NCI-H146 (cell line): ENCODE measurements around the gene LSM8.
"Not testable (repeated sequence)": the region's sequence is repeated elsewhere in the genome, so short reads cannot be mapped to it uniquely, and the experiment has no call there.

ENCODE experiments used
- DNase-seq: peaks from one replicate; lab custom pipeline; 2025; lab: John Stamatoyannopoulos, UW

The LSM8 gene

DNA sequence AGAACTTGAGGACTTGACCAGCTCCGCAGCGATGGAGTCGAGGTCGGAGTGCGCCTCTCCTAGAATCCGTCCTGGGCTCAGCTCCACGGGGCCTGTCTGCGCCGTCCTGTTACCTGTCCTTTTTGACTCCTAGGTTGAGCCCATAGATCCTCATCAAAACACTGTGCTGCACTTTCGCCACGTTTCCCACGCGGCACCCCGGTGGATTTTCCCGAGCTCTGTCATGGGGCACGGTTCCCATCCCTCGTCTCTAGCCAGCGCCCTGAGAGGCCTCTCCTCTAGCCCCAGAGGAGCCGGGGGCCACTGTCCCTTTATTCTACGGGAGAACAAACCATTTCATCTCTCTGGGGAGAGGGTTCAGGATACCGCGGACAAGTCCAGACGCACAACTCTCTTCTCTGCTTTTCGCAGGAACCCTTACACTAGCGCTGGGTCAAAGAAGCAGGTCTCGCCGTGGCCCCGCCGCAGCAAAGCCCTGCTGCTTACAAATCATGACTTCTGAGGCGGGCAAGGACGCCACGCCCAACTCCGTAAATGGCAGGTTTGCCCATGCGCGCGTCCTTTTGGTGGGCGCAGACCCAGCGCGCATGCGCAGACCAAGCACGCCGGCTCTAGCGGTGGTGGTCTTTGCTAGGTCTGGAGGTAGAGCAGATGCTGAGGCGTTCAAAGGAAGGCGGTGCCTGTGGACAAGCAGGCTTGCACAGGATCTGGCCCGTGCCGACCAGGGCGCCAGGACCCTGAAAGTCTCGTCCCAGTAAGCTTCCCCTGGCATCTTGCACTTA, 30.3 kb downstream of the LSM8 start:
- peak; percentile 93 for DNase-seq

- DNase-seq: no peak
Measured at GRCh38 chr7:118214833-118215182, 30.8 kb downstream of the LSM8 start.

DNA sequence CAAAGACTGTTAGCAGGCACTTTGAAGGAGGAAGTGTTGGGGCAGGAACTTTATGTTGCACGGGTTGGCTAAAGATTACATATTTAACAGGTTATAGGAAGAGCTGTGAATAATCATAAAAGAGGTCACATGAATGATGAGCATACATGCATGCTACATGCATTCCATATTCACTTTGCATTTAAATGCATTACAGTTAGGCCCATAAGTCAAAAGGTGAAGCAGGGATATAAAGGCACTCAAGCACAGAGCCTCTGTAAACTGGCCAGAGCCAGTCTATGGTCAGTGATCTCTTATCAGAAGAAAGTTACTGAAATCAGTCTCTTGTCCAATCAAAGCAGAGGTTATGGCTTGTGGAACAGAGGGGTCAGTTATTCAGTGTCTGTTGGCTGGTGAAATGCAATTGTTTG, 33.3 kb downstream of the LSM8 start:
- no peak for DNase-seq

DNA sequence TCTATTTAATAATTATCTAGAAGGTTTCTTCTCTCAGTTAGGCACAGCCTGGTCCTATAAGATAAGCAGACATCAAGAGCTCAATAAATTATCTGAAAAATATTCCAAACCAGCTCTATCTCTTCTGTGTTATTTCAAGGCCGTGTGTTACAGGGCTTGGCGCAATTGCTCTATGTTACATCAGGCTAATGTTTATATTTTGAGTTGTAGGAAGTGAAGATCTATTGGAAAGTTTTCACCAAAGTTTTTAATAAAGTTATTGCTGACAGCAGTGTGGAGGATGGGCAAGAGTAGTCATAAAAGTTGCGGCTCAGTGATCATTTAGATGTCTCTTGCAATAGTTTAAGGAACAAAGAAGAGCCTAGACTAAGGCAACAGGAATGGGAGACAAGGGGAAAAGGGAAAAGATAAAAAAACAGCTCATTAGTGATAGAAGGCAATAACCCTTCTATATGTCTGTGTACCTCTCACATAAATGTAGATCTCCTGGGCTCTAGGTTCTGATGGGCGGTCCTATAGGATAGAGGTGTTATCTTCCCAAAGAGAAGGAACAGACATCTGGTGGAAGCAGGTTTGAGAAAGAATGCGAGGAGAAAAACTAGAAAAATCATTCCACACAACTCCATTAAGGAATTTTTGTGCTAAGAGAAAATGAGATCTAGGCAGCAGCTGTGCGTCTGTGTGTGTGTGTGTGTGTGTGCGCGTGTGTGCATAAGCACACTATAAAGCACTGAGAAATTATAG, 34.6 kb downstream of the LSM8 start:
- no peak for DNase-seq

- DNase-seq: no peak
Measured at GRCh38 chr7:118219157-118219512, 35.2 kb downstream of the LSM8 start.

DNA sequence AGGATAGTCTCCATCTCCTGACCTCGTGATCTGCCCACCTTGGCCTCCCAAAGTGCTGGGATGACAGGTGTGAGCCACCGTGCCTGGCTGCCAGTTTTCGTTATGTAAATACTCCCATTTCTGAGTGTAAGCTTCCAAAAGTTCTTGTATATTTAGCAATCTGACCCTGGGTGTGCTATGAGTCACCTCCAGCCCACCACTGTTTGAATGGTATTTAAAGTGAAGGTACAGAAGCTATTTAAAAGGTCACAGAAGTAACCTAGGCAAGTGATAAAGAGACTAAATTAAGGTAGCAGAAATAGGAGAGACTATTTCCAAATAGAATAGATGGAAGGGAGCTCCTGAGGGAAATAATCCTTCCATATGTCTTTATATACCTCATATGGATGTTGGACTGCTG, 36.6 kb downstream of the LSM8 start:
- no peak for DNase-seq

DNA sequence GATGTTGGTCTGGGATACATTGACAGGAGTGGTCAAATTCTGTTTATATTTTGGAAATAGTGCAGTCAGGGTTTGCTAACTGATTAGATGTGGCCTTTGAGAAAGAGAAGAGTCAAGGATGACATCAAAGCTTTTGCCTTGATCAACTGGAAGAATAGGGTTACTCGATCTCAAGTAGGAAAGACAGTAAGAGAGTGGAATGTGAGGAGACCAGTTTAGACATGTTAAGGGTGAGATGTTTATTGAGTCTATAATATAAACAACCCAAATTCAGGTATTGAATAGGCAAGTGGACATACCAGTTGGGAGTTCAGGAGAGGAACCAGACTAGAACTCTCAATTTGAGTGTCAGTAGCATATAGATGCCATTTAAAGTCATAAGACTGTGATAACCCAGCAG, 38.6 kb downstream of the LSM8 start:
- DNase-seq: no peak

GRCh38 chr7:118224521-118224920, 40.6 kb downstream of the LSM8 start, which contains the start of gene ANKRD7:
ANKRD7 (plus strand) TSS chr7:118224704; CDS start chr7:118224831, 127 bp downstream.
- DNase-seq: no peak

- no peak for DNase-seq
Measured at GRCh38 chr7:118232837-118233236, 48.9 kb downstream of the LSM8 start.

- no peak for DNase-seq
Measured at GRCh38 chr7:118233799-118234198, 49.8 kb downstream of the LSM8 start.

GRCh38 chr7:118239014-118239413, 55.0 kb downstream of the LSM8 start:
- no peak for DNase-seq

- not testable (repeated sequence) for DNase-seq
Measured at GRCh38 chr7:118240320-118240719, 56.4 kb downstream of the LSM8 start.
